Lung (tissue), 12 donors: ENCODE results near the gene HABP2. TPM values are rescaled to one million over a fixed set of nuclear protein-coding genes. Genes with fewer than 3 reads are reported as not detected.
A peak's percentile ranks its signal among the peaks of the same experiment; 100 is the strongest.

Experiments
- ATAC-seq: fragments of 200-7000 bp; cut with Tn5 transposase; one replicate; pipeline ENCODE4 v1.9.1; 2020; ENCODE audit warnings: moderate number of reproducible peaks; ENCODE audit not compliant: insufficient read depth, low FRiP score
- DNase-seq, 3 donors: peaks; one replicate each; pipeline ENCODE4 v3.0.0-alpha.2; 2013 to 2017
- H3K27ac ChIP-seq, 2 donors: one replicate each; pipeline ENCODE4 v1.5.1; 2013; ENCODE audit warnings: mild to moderate bottlenecking in 2 of 2, moderate library complexity in 2 of 2, control low read depth in 1 of 2, inconsistent platforms in 1 of 2, low read depth in 1 of 2, low read length in 1 of 2
- H3K27me3 ChIP-seq, 3 donors: one replicate each; pipeline ENCODE4 v1.5.1; 2013; ENCODE audit warnings: low read length in 2 of 3; ENCODE audit not compliant: control insufficient read depth in 3 of 3, insufficient read depth in 3 of 3
- H3K36me3 ChIP-seq, 4 donors: one replicate each; pipeline ENCODE4 v1.5.1; 2013; ENCODE audit warnings: low read length in 4 of 4, mild to moderate bottlenecking in 1 of 4, moderate library complexity in 1 of 4; ENCODE audit not compliant: control insufficient read depth in 4 of 4, insufficient read depth in 4 of 4
- H3K4me1 ChIP-seq, 5 donors: one replicate each; pipeline ENCODE4 v1.5.1; 2013; ENCODE audit warnings: low read length in 5 of 5, mild to moderate bottlenecking in 2 of 5, moderate library complexity in 1 of 5; ENCODE audit not compliant: control insufficient read depth in 5 of 5, insufficient read depth in 5 of 5
- H3K4me3 ChIP-seq: one replicate; pipeline ENCODE4 v1.5.1; 2013; ENCODE audit warnings: mild to moderate bottlenecking, control low read depth, moderate library complexity
- H3K9ac ChIP-seq, 2 donors: one replicate each; pipeline ENCODE4 v1.5.1; 2013; ENCODE audit warnings: low read length in 2 of 2, control low read depth in 1 of 2; ENCODE audit not compliant: insufficient read depth in 1 of 2
- H3K9me3 ChIP-seq, 4 donors: one replicate each; pipeline ENCODE4 v1.5.1; 2013; ENCODE audit warnings: low read length in 3 of 4, mild to moderate bottlenecking in 1 of 4, moderate library complexity in 1 of 4; ENCODE audit not compliant: control insufficient read depth in 4 of 4, insufficient read depth in 3 of 4
- CTCF ChIP-seq: IDR thresholded peaks from 2 replicates; pipeline ENCODE4 v1.5.1; 2012; ENCODE audit warnings: mild to moderate bottlenecking; ENCODE audit errors: control extremely low read depth, extremely low read depth
- WGBS, 2 donors: extraction: QIAGEN DNeasy Blood & Tissue Kit; methylation state at CpG; one replicate each; pipeline ENCODE4 v1.1.7; 2013; 5-methylcytosine and 5-hydroxymethylcytosine counted together
- polyA plus RNA-seq, 2 donors: library from polyadenylated mRNA; stranded (reverse); fragments of 200-250 nt; gene quantifications; one replicate each; pipeline ENCODE4 v1.2.1, GENCODE V29; 2013
- total RNA-seq, 2 donors: library from RNA; depleted of rRNA in 1 of 2; stranded (reverse); fragments of >200 nt in 1 of 2; gene quantifications; one replicate each; pipeline ENCODE4 v1.2.1, GENCODE V29; 2014 to 2021
- donor health status: control.
- donor health status: control.
- donor health status: Bipolar disorder and iron deficiency.
- donor health status: healthy.
- donor health status: DM: yes; HTN: yes; CAD: no.

HABP2 gene
- total and polyA plus RNA-seq, 4 donors, result 0.10 to 1.3 (median 0.65) TPM

- Histone ChIP-seq H3K27me3 (peaks cover 0 to 20% (median 13%) of the 10 kb centered on the region in 3 donors), H3K4me1 (peaks cover 0 to 8% (median 0%) of the 10 kb centered on the region in 5 donors), H3K36me3 (peaks cover 0 to 6% (median 0%) of the 10 kb centered on the region in 4 donors), H3K4me3 (no peak overlapping the region), H3K9me3 (no peaks in the 10 kb centered on the region), H3K9ac (no peak overlapping the region), H3K27ac (no peak overlapping the region)
- no peak for ATAC-seq
- DNase-seq, result no peak
- no peak for TF ChIP-seq CTCF
- WGBS, 2 donors, result 70 to 74% methylated on average over 15 of the region's 15 CpGs
Observed at GRCh38 chr10:113613977-113614690, 61.3 kb downstream of the HABP2 start.

- H3K4me3 ChIP-seq, result no peak overlapping the region
- no peak overlapping the region for H3K27ac ChIP-seq
- H3K9ac ChIP-seq, result no peak overlapping the region
- no peaks in the 10 kb centered on the region for H3K4me1 ChIP-seq
- WGBS, 2 donors, result 13 to 20% methylated on average over 5 of the region's 5 CpGs
- DNase-seq (peak in 2 of 3 donors; percentile 43 to 52), ATAC-seq (no peak)
- no peak for TF ChIP-seq CTCF
- H3K27me3 ChIP-seq, result peaks cover 0 to 17% (median 6%) of the 10 kb centered on the region in 3 donors
- no peaks in the 10 kb centered on the region for H3K36me3 ChIP-seq
- no peaks in the 10 kb centered on the region for H3K9me3 ChIP-seq
Observed at GRCh38 chr10:113616244-113617074, 63.6 kb downstream of the HABP2 start.

- no peaks in the 10 kb centered on the region for H3K36me3 ChIP-seq
- no peak for DNase-seq
- no peak overlapping the region for H3K9ac ChIP-seq
- 22 to 27% methylated on average over 7 of the region's 7 CpGs for WGBS, 2 donors
- H3K27ac ChIP-seq, result no peak overlapping the region
- peaks cover 0 to 17% (median 6%) of the 10 kb centered on the region in 3 donors for H3K27me3 ChIP-seq
- TF ChIP-seq CTCF, result no peak
- H3K9me3 ChIP-seq, result peaks cover 0 to 3% (median 0%) of the 10 kb centered on the region in 4 donors
- no peaks in the 10 kb centered on the region for H3K4me1 ChIP-seq
- H3K4me3 ChIP-seq, result no peak overlapping the region
- no peak for ATAC-seq
Observed at GRCh38 chr10:113617086-113617485, 64.2 kb downstream of the HABP2 start.
